ENCODE results near the gene IMMP2L. TPM values are rescaled to one million over a fixed set of nuclear protein-coding genes. Genes with fewer than 3 reads are reported as not detected.

IMMP2L gene
- total and polyA plus RNA-seq, 7 donors = 9.3 to 43.0 (median 19.2) TPM

DNA sequence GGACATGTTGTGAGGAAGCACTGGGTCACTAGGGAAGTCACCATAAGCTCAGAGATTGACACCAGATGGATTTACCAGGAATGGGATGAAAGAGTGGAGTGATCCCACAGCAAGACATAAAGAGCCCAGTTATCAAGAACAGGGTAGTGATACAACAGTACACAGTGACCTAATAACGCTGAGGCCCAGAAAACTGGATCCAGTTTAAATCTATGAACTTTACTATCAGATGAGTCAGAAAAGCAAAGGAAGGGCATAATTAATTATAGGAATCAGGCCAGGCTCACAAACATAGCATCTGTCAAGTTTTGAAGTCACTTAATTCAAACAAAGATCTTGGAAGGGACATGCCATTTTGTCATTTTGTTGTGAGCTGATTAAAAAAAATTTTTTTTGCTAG lies 397.9 kb downstream of the IMMP2L start:
- WGBS, 3 donors = 97 to 100% (median 98%) methylated on average over 1 of the region's 1 CpG
- H3K4me3 ChIP-seq = no peak overlapping the region
- H3K9me3 ChIP-seq = no peaks in the 10 kb centered on the region
- ATAC-seq (no peak), DNase-seq (no peak)
- H3K36me3 ChIP-seq (ENCODE audit: insufficient read depth in 1 of 2, low read depth in 1 of 2) = no peaks in the 10 kb centered on the region
- no peak overlapping the region for H3K27ac ChIP-seq
- H3K27me3 ChIP-seq (ENCODE audit: insufficient read depth in 3 of 3, low read length in 2 of 3) = no peaks in the 10 kb centered on the region
- intact Hi-C loops (cut with DNase I) = no loop called here
- no peaks in the 10 kb centered on the region for H3K4me1 ChIP-seq
- TF ChIP-seq, protein P1, sequence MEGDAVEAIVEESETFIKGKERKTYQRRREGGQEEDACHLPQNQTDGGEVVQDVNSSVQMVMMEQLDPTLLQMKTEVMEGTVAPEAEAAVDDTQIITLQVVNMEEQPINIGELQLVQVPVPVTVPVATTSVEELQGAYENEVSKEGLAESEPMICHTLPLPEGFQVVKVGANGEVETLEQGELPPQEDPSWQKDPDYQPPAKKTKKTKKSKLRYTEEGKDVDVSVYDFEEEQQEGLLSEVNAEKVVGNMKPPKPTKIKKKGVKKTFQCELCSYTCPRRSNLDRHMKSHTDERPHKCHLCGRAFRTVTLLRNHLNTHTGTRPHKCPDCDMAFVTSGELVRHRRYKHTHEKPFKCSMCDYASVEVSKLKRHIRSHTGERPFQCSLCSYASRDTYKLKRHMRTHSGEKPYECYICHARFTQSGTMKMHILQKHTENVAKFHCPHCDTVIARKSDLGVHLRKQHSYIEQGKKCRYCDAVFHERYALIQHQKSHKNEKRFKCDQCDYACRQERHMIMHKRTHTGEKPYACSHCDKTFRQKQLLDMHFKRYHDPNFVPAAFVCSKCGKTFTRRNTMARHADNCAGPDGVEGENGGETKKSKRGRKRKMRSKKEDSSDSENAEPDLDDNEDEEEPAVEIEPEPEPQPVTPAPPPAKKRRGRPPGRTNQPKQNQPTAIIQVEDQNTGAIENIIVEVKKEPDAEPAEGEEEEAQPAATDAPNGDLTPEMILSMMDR (IDR thresholded peaks at IDR 0.05) = no peak

DNA sequence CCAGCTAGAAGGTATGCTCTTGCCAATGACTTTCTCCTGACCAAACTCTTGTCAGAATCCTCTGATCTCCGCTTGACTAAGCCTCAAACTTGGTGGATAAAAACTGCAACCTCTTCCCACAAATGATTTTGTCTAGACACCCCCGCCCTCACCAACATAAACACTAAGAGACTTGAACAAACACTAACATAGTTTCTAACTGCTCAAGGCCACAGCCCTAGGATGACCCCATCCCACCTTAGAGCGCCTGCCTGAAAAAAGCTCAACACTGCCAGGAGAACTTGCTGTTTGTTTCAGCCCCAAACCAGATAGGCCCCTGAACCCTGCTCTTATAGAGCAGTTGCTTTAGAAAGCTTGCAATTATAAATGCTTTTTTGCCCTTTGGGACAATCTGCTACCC lies 399.6 kb downstream of the IMMP2L start:
- 94 to 99% (median 96%) methylated on average over 3 of the region's 3 CpGs for WGBS, 3 donors

DNA sequence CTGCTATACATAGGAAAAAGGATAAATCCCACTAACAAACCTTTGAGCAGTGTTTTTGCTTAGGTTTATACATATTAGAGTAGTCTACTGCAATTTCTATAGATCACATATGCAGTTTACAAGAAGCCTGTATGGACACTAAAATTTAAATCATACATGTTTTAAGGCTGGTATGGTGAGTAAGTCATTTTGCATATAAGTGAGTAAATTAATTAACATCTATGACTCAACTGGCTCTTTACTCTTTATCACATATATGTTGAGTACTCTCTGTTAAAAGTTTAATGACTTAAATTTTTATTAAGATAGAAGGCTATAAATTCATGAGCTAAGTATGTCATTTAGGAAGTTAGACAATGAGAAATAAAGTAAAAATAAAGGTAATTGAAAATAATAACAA lies 402.0 kb downstream of the IMMP2L start:
- TF ChIP-seq, protein P1 (IDR thresholded peaks at IDR 0.05) = no peak
- Histone ChIP-seq H3K36me3 (ENCODE audit: insufficient read depth in 1 of 2, low read depth in 1 of 2) (no peaks in the 10 kb centered on the region), H3K4me1 (no peaks in the 10 kb centered on the region), H3K9me3 (no peaks in the 10 kb centered on the region), H3K27me3 (ENCODE audit: insufficient read depth in 3 of 3, low read length in 2 of 3) (no peaks in the 10 kb centered on the region), H3K27ac (no peak overlapping the region), H3K4me3 (no peak overlapping the region)
- no peak for ATAC-seq
- intact Hi-C loops (cut with DNase I) = no loop called here
- DNase-seq = no peak

More for the DNA sequence above, 399.6 kb downstream of the IMMP2L start:
- Histone ChIP-seq H3K36me3 (ENCODE audit: insufficient read depth in 1 of 2, low read depth in 1 of 2) (no peaks in the 10 kb centered on the region), H3K27ac (no peak overlapping the region), H3K9me3 (no peaks in the 10 kb centered on the region), H3K4me3 (no peak overlapping the region), H3K27me3 (ENCODE audit: insufficient read depth in 3 of 3, low read length in 2 of 3) (no peaks in the 10 kb centered on the region), H3K4me1 (no peaks in the 10 kb centered on the region)
- ATAC-seq (no peak), DNase-seq (no peak)
- intact Hi-C loops (cut with DNase I) = no loop called here
- TF ChIP-seq, protein P1 (IDR thresholded peaks at IDR 0.05) = no peak

DNA sequence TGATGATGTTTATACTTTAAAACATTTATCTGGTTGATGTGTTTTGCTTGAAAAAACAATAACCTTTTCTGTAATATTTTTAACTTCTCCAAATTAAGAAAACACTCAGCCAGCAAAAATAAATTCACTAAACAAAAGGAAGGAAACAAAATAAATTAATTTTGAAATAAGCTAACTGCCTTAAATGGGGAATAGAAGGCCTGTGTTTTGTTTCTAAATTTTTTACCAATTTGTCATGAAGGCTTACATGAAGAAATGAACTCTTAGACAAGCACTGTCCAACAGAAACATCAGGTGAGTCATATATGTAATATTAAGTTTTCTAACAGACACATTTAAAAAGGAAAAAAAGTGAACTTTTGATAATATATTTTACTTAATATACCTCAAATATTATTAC lies 402.9 kb downstream of the IMMP2L start:
- ATAC-seq (no peak), DNase-seq (no peak)
- intact Hi-C loops (cut with DNase I) = no loop called here
- TF ChIP-seq, protein P1 (IDR thresholded peaks at IDR 0.05) = no peak
- H3K4me1 ChIP-seq = no peaks in the 10 kb centered on the region
- H3K36me3 ChIP-seq (ENCODE audit: insufficient read depth in 1 of 2, low read depth in 1 of 2) = no peaks in the 10 kb centered on the region
- no peaks in the 10 kb centered on the region for H3K9me3 ChIP-seq
- H3K27me3 ChIP-seq (ENCODE audit: insufficient read depth in 3 of 3, low read length in 2 of 3) = no peaks in the 10 kb centered on the region
- no peak overlapping the region for H3K27ac ChIP-seq
- no peak overlapping the region for H3K4me3 ChIP-seq

DNA sequence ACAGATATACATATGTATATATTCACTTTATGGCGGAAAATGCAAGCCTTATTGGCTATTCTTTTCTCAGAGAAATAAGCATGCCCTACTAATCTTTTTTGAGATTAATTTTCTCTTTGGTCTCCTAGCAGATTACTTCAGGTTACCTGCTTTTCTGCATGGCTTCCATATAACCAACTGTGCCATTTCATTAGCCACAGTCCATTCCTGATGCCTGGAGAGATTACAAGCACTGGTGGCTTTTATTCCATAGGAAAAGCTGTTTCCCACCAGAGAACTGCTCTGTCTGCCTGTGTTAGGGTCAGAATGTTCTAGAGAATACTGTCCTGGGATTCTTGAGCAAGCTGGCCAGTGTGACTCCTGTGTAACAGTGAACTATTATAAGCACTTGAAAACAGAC lies 411.6 kb downstream of the IMMP2L start:
- Histone ChIP-seq H3K27ac (no peak overlapping the region), H3K9me3 (no peaks in the 10 kb centered on the region), H3K4me3 (no peak overlapping the region), H3K4me1 (peaks cover 14% of the 10 kb centered on the region), H3K27me3 (ENCODE audit: insufficient read depth in 3 of 3, low read length in 2 of 3) (no peaks in the 10 kb centered on the region), H3K36me3 (ENCODE audit: insufficient read depth in 1 of 2, low read depth in 1 of 2) (no peaks in the 10 kb centered on the region)
- no peak for DNase-seq
- TF ChIP-seq, protein P1 (IDR thresholded peaks at IDR 0.05) = no peak
- WGBS, 3 donors = 93 to 100% (median 95%) methylated on average over 1 of the region's 1 CpG
- intact Hi-C loops (cut with DNase I) = no loop called here
- no peak for ATAC-seq

All from psoas muscle (tissue), 8 donors.